Thoracic aorta (tissue), 2 donors: ENCODE measurements around the gene CMIP. TPM values are rescaled to one million over a fixed set of nuclear protein-coding genes. Genes with fewer than 3 reads are reported as not detected.

ENCODE experiments used
- ATAC-seq: fragments of 150-250 bp; one replicate; pipeline ENCODE4 v1.8.0; 2017; ENCODE audit warnings: low read depth; ENCODE audit not compliant: insufficient number of reproducible peaks, low FRiP score
- DNase-seq: peaks from one replicate; pipeline ENCODE4 v3.0.0-alpha.2; 2020; ENCODE audit warnings: low spot score
- H3K27ac ChIP-seq, 2 donors: fragments of 200-600 bp; sonication (generic); 1 replicate in 1 of 2; 2 replicates in 1 of 2; pipeline ENCODE4 v1.5.1; 2016; ENCODE audit warnings: mild to moderate bottlenecking in 2 of 2, moderate library complexity in 2 of 2
- H3K27me3 ChIP-seq: fragments of 200-600 bp; sonication (generic); replicated peaks from 2 replicates; pipeline ENCODE4 v1.6.0; 2016; ENCODE audit warnings: mild to moderate bottlenecking; ENCODE audit not compliant: insufficient read depth
- H3K36me3 ChIP-seq: fragments of 200-600 bp; sonication (generic); one replicate; pipeline ENCODE4 v1.5.1; 2016
- H3K4me1 ChIP-seq, 2 donors: fragments of 200-600 bp; sonication (generic); 1 replicate in 1 of 2; 2 replicates in 1 of 2; pipeline versions ENCODE4 v1.5.1 to v1.6.0; 2016; ENCODE audit warnings: low read depth in 2 of 2, mild to moderate bottlenecking in 1 of 2; ENCODE audit not compliant: control insufficient read depth in 1 of 2
- H3K4me3 ChIP-seq: fragments of 200-600 bp; sonication (generic); 2 replicates; pipeline ENCODE4 v1.5.1; 2016; ENCODE audit warnings: mild to moderate bottlenecking
- H3K9me3 ChIP-seq: fragments of 200-600 bp; sonication (generic); 2 replicates; pipeline ENCODE4 v1.5.1; 2016
- total RNA-seq, 2 donors: library from RNA; depleted of rRNA; stranded (reverse); fragments of >200 nt; gene quantifications; one replicate each; pipeline versions ENCODE4 v1.1.0 to v1.2.3, GENCODE V29; 2016
- TF ChIP-seq, protein P1 (sequence below): fragments of 200-600 bp; sonication (generic); IDR thresholded peaks from one replicate; pipeline ENCODE4 v1.5.1; 2019; ENCODE audit warnings: antibody characterized with exemption

The CMIP gene
- total RNA-seq, 2 donors from 2014 or later = 20.8 to 46.8 TPM

DNA sequence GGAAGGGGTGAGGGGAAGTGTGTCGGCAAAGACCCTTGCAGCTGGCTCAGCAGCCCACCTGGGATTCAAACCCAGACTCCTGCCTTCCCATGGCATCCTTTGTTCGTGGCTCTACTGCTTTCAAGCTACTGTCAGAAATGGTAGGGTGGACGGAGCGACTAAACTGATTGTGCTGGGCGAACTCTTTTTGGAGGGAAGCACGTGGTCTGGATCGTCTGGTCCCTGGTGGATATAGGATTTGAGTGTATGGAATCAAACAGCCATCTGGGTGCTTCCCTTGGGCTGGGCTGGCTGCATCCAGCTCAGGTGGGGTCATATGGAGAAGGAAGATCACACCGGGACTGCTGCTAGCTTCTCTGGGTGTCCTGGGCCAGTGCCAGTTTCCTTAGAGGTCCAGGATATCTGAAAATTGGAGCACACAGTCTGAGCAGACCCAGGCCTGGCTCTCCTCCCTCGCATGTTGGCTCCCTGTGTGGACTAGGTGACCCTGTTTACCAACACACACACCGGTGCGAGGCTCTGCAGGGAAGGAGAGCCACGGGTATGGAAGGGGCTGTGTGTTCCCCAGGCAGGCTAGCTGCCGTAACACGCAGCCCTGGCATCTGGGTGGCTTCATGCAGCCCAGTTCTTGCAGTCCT is 8.6 kb downstream of the CMIP start:
- H3K4me1 ChIP-seq = peaks cover 0 to 7% of the 10 kb centered on the region in 2 donors

DNA sequence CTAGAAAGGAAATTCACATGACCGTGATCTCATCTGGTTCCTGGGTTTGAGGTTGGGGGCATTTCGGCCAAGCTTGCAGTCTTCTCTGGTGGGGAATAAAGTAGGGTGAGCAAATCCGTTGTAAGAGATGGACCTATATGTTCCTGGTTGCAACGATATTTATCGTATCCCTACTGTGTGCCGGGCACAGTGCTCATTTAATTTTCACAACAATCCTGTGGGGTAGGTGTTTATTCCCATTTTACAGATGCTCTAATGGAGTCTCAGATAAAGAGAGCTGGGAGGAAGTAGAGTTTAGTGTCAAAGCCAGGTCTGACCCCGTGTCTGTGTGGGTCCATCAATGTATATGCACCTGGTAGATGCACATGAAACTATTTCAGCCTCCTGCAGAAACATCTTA is 9.4 kb downstream of the CMIP start:
- peaks cover 0 to 3% of the 10 kb centered on the region in 2 donors for H3K4me1 ChIP-seq
- H3K36me3 ChIP-seq = no peaks in the 10 kb centered on the region
- H3K9me3 ChIP-seq = no peaks in the 10 kb centered on the region
- H3K27ac ChIP-seq = no peak overlapping the region
- TF ChIP-seq, protein P1, sequence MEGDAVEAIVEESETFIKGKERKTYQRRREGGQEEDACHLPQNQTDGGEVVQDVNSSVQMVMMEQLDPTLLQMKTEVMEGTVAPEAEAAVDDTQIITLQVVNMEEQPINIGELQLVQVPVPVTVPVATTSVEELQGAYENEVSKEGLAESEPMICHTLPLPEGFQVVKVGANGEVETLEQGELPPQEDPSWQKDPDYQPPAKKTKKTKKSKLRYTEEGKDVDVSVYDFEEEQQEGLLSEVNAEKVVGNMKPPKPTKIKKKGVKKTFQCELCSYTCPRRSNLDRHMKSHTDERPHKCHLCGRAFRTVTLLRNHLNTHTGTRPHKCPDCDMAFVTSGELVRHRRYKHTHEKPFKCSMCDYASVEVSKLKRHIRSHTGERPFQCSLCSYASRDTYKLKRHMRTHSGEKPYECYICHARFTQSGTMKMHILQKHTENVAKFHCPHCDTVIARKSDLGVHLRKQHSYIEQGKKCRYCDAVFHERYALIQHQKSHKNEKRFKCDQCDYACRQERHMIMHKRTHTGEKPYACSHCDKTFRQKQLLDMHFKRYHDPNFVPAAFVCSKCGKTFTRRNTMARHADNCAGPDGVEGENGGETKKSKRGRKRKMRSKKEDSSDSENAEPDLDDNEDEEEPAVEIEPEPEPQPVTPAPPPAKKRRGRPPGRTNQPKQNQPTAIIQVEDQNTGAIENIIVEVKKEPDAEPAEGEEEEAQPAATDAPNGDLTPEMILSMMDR = no peak
- DNase-seq = no peak
- ATAC-seq = no peak
- H3K4me3 ChIP-seq = no peak overlapping the region
- H3K27me3 ChIP-seq = no peaks in the 10 kb centered on the region

More for the DNA sequence above, 8.6 kb downstream of the CMIP start:
- TF ChIP-seq, protein P1 = no peak
- Histone ChIP-seq H3K27me3 (no peaks in the 10 kb centered on the region), H3K36me3 (no peaks in the 10 kb centered on the region), H3K9me3 (no peaks in the 10 kb centered on the region), H3K27ac (no peak overlapping the region), H3K4me3 (no peak overlapping the region)
- DNase-seq = no peak
- ATAC-seq = no peak

DNA sequence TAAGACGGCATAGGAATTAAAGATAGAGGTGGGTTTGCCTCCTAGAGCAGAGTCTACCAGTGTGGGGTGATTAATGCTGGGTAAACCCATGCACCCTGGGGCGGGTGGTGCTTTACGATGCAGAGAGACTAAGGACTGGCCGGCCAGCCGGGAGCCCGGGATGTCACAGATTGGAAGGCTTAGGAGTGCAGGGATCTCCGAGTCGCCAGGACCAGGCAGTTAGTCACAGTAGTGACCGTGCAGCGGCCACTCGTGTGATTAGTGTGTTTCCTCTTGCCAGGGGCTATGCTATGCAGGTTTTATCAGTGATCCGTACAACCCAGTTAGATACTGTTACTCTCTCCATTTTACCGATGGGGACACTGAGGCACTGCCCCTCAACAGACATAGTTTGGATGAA is 10.4 kb downstream of the CMIP start:
- no peaks in the 10 kb centered on the region for H3K9me3 ChIP-seq
- no peaks in the 10 kb centered on the region for H3K36me3 ChIP-seq
- no peak for DNase-seq
- TF ChIP-seq, protein P1 = no peak
- H3K4me3 ChIP-seq = no peak overlapping the region
- peaks cover 0 to 3% of the 10 kb centered on the region in 2 donors for H3K4me1 ChIP-seq
- no peak overlapping the region for H3K27ac ChIP-seq
- ATAC-seq = no peak
- no peaks in the 10 kb centered on the region for H3K27me3 ChIP-seq

DNA sequence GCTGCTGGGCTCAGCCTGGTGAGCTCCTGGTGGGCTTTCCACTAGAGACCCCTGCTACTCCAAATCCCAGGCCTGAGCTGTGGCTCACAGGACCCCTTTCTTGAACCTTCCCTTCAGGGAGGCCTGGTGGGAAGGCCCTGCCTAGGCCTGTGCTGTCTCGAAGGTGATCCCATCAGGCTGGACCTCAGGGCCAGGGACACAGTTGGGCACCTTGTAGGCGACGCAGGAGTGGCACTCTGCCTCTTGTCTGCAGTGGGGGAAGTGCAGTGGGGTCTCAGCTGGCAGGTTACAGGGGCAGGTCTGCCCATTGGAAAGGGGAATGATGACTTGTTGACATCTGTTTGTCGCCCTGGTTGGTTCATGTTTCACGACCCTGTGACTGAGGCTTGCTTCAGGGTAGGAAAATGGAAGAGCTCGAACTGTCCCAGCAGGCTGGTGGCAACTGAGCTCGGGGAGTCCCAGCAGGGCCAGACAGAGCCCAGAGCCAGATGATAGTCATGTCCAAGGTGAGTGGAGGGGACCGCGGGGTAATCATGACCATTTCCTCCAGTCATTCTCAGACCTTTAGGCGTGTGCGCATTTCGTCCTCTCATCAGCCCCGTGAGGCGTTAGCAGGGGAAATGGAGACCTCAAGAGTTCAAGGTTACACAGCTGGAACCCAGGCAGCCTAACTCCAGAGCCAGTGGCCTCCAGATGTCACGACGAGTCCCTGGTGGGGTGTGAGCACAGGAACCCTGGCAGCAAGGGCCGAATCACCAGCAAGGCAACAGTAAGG is 11.3 kb downstream of the CMIP start:
- Histone ChIP-seq H3K36me3 (no peaks in the 10 kb centered on the region), H3K4me1 (peaks cover 0 to 3% of the 10 kb centered on the region in 2 donors), H3K27ac (no peak overlapping the region), H3K9me3 (no peaks in the 10 kb centered on the region), H3K27me3 (no peaks in the 10 kb centered on the region), H3K4me3 (no peak overlapping the region)
- no peak for DNase-seq
- no peak for ATAC-seq
- TF ChIP-seq, protein P1 = no peak

DNA sequence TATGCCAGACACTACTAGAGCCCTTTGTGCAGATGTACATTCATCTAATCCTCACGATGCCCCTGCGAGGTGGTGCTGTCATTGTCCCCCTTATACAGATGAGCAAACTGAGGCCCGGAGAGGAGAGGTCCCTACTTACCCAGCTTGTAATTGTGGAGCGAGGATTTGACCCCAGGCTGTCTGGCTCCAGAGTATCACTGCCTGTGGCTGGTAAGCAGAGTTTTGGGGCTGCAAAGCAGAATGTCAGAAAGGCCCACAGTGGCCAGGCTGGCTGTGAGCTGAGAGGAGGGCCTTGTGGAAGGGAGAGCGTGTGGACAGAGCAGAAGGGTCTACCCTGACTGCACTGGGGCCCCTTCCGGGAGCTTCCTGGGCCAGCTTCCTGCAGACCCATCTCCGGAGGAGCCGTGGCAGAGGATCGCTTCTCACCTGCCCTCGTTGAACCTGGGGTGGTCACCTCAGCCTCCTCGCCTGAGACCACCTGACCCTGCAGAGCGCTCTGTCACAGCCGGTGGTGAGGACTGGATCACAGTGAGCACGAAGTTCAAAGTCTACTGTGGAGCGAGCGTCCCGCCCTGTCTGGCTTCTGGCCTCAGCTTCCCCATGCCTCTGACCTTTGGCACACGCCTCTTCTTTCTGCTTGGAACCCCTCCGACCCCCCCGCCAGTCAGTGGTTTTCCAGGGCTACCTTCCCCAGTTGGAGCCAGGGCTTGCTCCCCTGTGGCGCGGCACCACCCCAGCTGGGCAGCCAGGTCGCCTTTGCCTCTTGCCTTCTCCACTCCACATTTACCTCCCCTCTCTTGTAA is 12.1 kb downstream of the CMIP start:
- DNase-seq (no peak), ATAC-seq (no peak)
- no peaks in the 10 kb centered on the region for H3K36me3 ChIP-seq
- no peaks in the 10 kb centered on the region for H3K27me3 ChIP-seq
- no peak overlapping the region for H3K4me3 ChIP-seq
- TF ChIP-seq, protein P1 = no peak
- H3K27ac ChIP-seq = no peak overlapping the region
- no peaks in the 10 kb centered on the region for H3K9me3 ChIP-seq
- H3K4me1 ChIP-seq = peaks cover 0 to 3% of the 10 kb centered on the region in 2 donors
